Ovary (tissue), 9 donors: ENCODE results near the gene ADAMTS6. TPM values are rescaled to one million over a fixed set of nuclear protein-coding genes. Genes with fewer than 3 reads are reported as not detected.

Experiments used
- DNase-seq, 5 donors: peaks; one replicate each; pipeline ENCODE4 v3.0.0-alpha.2; 2019 to 2020
- H3K27ac ChIP-seq, 2 donors: fragments of 200-600 bp; one replicate each; pipeline versions ENCODE4 v1.5.1 to v1.8.0; 2019 to 2022
- H3K27me3 ChIP-seq: fragments of 200-600 bp; one replicate; pipeline ENCODE4 v1.8.0; 2022
- H3K36me3 ChIP-seq: fragments of 200-600 bp; sonication (generic); one replicate; pipeline ENCODE4 v1.5.1; 2019
- H3K4me1 ChIP-seq: one replicate; pipeline ENCODE4 v1.8.1; 2013; ENCODE audit warnings: mild to moderate bottlenecking, moderate library complexity; ENCODE audit not compliant: insufficient read depth
- H3K4me3 ChIP-seq: fragments of 200-600 bp; sonication (generic); one replicate; pipeline ENCODE4 v1.5.1; 2017
- H3K9me3 ChIP-seq, 2 donors: fragments of 200-600 bp in 1 of 2; sonication (generic) in 1 of 2; one replicate each; pipeline versions ENCODE4 v1.5.1 to v1.8.1; 2013 to 2019; ENCODE audit warnings: mild to moderate bottlenecking in 1 of 2, moderate library complexity in 1 of 2
- EP300 ChIP-seq: sonication (generic); formaldehyde crosslinking; IDR thresholded peaks from one replicate; pipeline ENCODE4 v1.6.1; 2017; ENCODE audit warnings: antibody characterized with exemption
- POLR2A ChIP-seq: fragments of 450-650 bp; IDR thresholded peaks from one replicate; pipeline ENCODE4 v1.6.1; 2017; ENCODE audit warnings: antibody characterized with exemption, mild to moderate bottlenecking, moderate library complexity
- WGBS, 3 donors: extraction: QIAGEN DNeasy Blood & Tissue Kit in 1 of 3; methylation state at CpG; one replicate each; pipeline versions ENCODE4 v1.1.5 to v1.1.7; 2013 to 2017; 5-methylcytosine and 5-hydroxymethylcytosine counted together
- intact Hi-C, 4 donors: fragments of 100-400 bp; cut with DNase I; formaldehyde crosslinking; loops; one replicate each; pipeline versions ENCODE4 v1.11.0 to v1.15.1; 2022 to 2023
- polyA plus RNA-seq, 2 donors: library from polyadenylated mRNA; stranded (reverse); fragments of 200-250 nt in 1 of 2; fragments of 350-450 nt in 1 of 2; fragmentation: Illumina TruSeq in 1 of 2; extraction: RNeasy Lipid Tissue Mini Kit (QIAGEN cat#74804) in 1 of 2; gene quantifications; one replicate each; pipeline ENCODE4 v1.2.3, GENCODE V29; 2013 to 2014
- total RNA-seq, 7 donors: library from RNA; depleted of rRNA in 2 of 7; stranded (reverse); fragments of >200 nt in 2 of 7; fragmentation: NEBNext Ultra II Directional in 3 of 7; extraction: Animal tissue kit (Norgen Biotek cat#: 25700) in 3 of 7; gene quantifications; one replicate each; pipeline versions ENCODE4 v1.1.0 to v1.2.4, GENCODE V29; 2016 to 2023
- TF ChIP-seq, protein P1 (sequence below), 3 donors: fragments of 450-650 bp in 2 of 3; fragments of 200-600 bp in 1 of 3; IDR thresholded peaks; one replicate each; pipeline versions ENCODE4 v1.5.1 to v1.8.0; 2016 to 2022; ENCODE audit warnings: antibody characterized with exemption in 3 of 3, mild to moderate bottlenecking in 1 of 3
- donor health status: DM: no; HTN: no; CAD: no; lungs with moderate emphysema.
- donor health status: DM: no; HTN: no; CAD: no.
- donor health status: Bipolar disorder and iron deficiency.
- donor health status: DM: yes; HTN: yes; CAD: no.
- donor health status: DM: no; HTN: no; CAD: no.
- donor health status: DM: yes; HTN: yes; CAD: no.

ADAMTS6 gene
- total and polyA plus RNA-seq, 9 donors = 0.96 to 7.2 (median 2.2) TPM

DNA sequence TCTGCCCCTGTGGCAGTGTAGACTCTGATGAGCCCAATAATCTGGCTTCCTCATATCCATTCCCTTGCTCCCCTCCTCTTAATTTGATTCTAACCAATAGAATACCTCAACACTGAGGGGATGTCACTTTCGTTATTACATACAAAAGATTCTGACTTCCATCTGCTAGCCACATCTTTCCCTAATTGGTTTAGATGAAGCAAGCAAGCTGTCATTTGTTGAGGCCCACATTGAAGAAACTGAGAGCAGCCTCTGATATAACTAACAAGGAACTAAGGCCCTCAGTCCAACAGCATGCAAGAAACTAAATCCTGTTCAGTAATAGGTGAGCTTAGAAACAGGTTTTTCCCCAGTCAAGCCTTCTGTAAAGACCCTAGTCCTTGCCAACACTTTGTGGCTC, 5.8 kb downstream of the ADAMTS6 start:
- intact Hi-C loops = no loop called here

DNA sequence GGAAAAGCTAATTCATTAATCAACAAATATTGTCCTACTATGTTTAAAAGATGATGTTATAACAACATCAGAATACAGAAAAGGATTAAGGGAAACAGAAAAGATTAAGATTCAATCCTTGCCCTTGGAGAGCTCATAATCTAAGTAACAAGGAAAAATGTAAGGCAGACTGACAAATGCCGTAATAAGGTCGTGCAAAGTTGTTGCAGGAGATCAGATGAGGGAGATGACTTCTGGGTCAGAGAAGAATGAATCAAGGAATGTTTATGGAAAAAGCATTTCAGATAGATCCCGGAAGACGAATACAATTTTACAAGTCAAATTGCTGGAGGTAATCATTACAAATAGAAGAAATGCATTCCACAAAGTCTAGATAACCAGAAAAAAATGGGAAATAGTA, 6.4 kb downstream of the ADAMTS6 start:
- no peak for TF ChIP-seq POLR2A
- TF ChIP-seq EP300 = no peak
- TF ChIP-seq, protein P1, sequence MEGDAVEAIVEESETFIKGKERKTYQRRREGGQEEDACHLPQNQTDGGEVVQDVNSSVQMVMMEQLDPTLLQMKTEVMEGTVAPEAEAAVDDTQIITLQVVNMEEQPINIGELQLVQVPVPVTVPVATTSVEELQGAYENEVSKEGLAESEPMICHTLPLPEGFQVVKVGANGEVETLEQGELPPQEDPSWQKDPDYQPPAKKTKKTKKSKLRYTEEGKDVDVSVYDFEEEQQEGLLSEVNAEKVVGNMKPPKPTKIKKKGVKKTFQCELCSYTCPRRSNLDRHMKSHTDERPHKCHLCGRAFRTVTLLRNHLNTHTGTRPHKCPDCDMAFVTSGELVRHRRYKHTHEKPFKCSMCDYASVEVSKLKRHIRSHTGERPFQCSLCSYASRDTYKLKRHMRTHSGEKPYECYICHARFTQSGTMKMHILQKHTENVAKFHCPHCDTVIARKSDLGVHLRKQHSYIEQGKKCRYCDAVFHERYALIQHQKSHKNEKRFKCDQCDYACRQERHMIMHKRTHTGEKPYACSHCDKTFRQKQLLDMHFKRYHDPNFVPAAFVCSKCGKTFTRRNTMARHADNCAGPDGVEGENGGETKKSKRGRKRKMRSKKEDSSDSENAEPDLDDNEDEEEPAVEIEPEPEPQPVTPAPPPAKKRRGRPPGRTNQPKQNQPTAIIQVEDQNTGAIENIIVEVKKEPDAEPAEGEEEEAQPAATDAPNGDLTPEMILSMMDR (IDR thresholded peaks at IDR 0.05) = no peak
- intact Hi-C loops = no loop called here

More for the DNA sequence above, 5.8 kb downstream of the ADAMTS6 start:
- Histone ChIP-seq H3K9me3 (no peaks in the 10 kb centered on the region), H3K4me1 (no peaks in the 10 kb centered on the region), H3K4me3 (no peak overlapping the region), H3K27me3 (no peaks in the 10 kb centered on the region), H3K27ac (no peak overlapping the region), H3K36me3 (no peaks in the 10 kb centered on the region)
- 88 to 100% (median 98%) methylated on average over 1 of the region's 1 CpG for WGBS, 3 donors
- no peak for TF ChIP-seq POLR2A
- TF ChIP-seq, protein P1 (IDR thresholded peaks at IDR 0.05) = no peak
- no peak for TF ChIP-seq EP300
- no peak for DNase-seq

GRCh38 chr5:65474130-65474711, 7.5 kb downstream of the ADAMTS6 start:
- H3K9me3 ChIP-seq = no peaks in the 10 kb centered on the region
- intact Hi-C loops = no loop called here
- 75 to 84% (median 81%) methylated on average over 3 of the region's 3 CpGs for WGBS, 3 donors
- no peak overlapping the region for H3K4me3 ChIP-seq
- H3K4me1 ChIP-seq = no peaks in the 10 kb centered on the region
- TF ChIP-seq, protein P1 (IDR thresholded peaks at IDR 0.05) = no peak
- TF ChIP-seq POLR2A (no peak), EP300 (no peak)
- no peaks in the 10 kb centered on the region for H3K36me3 ChIP-seq
- H3K27ac ChIP-seq = no peak overlapping the region
- no peaks in the 10 kb centered on the region for H3K27me3 ChIP-seq
- no peak for DNase-seq

More for the DNA sequence above, 6.4 kb downstream of the ADAMTS6 start:
- WGBS, 3 donors = 90 to 95% (median 94%) methylated on average over 4 of the region's 4 CpGs
- Histone ChIP-seq H3K36me3 (no peaks in the 10 kb centered on the region), H3K27ac (no peak overlapping the region), H3K27me3 (no peaks in the 10 kb centered on the region), H3K4me1 (no peaks in the 10 kb centered on the region), H3K4me3 (no peak overlapping the region), H3K9me3 (no peaks in the 10 kb centered on the region)
- no peak for DNase-seq

DNA sequence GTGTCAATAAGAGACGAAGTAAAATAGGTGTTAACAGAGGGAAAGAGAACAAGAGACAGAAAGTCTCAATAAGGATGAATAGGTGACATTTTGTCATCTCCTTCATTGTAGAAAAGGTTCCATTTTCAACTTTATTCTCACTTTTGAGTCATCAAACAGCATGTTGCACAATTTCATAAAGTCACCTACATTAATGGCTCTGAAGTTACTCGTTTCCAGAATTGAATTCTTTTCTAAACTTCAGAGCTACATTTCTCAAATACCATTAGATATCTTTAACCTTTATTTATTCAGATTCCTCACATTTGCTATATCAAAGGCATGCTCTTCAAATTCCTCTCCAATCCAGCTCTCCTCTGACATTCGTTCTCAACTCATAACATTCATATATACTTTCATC, 13.1 kb downstream of the ADAMTS6 start:
- no peaks in the 10 kb centered on the region for H3K4me1 ChIP-seq
- no peak overlapping the region for H3K4me3 ChIP-seq
- no peak overlapping the region for H3K27ac ChIP-seq
- TF ChIP-seq POLR2A (no peak), EP300 (no peak)
- TF ChIP-seq, protein P1 (IDR thresholded peaks at IDR 0.05) = no peak
- H3K9me3 ChIP-seq = no peaks in the 10 kb centered on the region
- DNase-seq = no peak
- 43 to 65% (median 58%) methylated on average over 3 of the region's 3 CpGs for WGBS, 3 donors
- no peaks in the 10 kb centered on the region for H3K27me3 ChIP-seq
- H3K36me3 ChIP-seq = no peaks in the 10 kb centered on the region
- intact Hi-C loops = no loop called here
